ENCODE data around the gene DLG2.

The DLG2 gene

GRCh38 chr11:83709434-83709833 lies 1917.7 kb downstream of the DLG2 start:
- DNase-seq (ENCODE audit: insufficient read length, low spot score): no peak
- TF ChIP-seq PAX5 (IDR thresholded peaks at IDR 0.05; ENCODE audit: insufficient read depth, low read length, severe bottlenecking): no peak
- FAIRE-seq: no peak

- FAIRE-seq: no peak
- TF ChIP-seq SPI1 (IDR thresholded peaks at IDR 0.05; ENCODE audit: low read depth, low read length): no peak
- no peak for TF ChIP-seq PAX5 (IDR thresholded peaks at IDR 0.05; ENCODE audit: insufficient read depth, low read length, severe bottlenecking)
- TF ChIP-seq POLR2AphosphoS5 (IDR thresholded peaks at IDR 0.05; ENCODE audit: low read depth, low read length): no peak
- TF ChIP-seq POLR2A (IDR thresholded peaks at IDR 0.05; ENCODE audit: low read depth, low read length): no peak
- TF ChIP-seq POU2F2 (IDR thresholded peaks at IDR 0.05; ENCODE audit: low read depth, low read length): no peak
- TF ChIP-seq TAF1 (IDR thresholded peaks at IDR 0.05; ENCODE audit: low read depth, low read length): no peak
- DNase-seq (ENCODE audit: insufficient read length, low spot score): no peak
These were observed 1920.6 kb downstream of the DLG2 start for GRCh38 chr11:83706566-83706965.

- DNase-seq (ENCODE audit: insufficient read length, low spot score) (no peak), FAIRE-seq (no peak)
- TF ChIP-seq PAX5 (IDR thresholded peaks at IDR 0.05; ENCODE audit: insufficient read depth, low read length, severe bottlenecking) (no peak), POLR2A (IDR thresholded peaks at IDR 0.05; ENCODE audit: low read depth, low read length) (no peak)
These were observed 1924.3 kb downstream of the DLG2 start for GRCh38 chr11:83702796-83703195.

- TF ChIP-seq TAF1 (IDR thresholded peaks at IDR 0.05; ENCODE audit: low read depth, low read length) (no peak), POU2F2 (IDR thresholded peaks at IDR 0.05; ENCODE audit: low read depth, low read length) (no peak)
- DNase-seq (ENCODE audit: insufficient read length, low spot score) (no peak), FAIRE-seq (no peak)
These were observed 1929.6 kb downstream of the DLG2 start for GRCh38 chr11:83697518-83697917.

- TF ChIP-seq POLR2AphosphoS5 (IDR thresholded peaks at IDR 0.05; ENCODE audit: low read depth, low read length) (no peak), PAX5 (IDR thresholded peaks at IDR 0.05; ENCODE audit: insufficient read depth, low read length, severe bottlenecking) (no peak), POLR2A (IDR thresholded peaks at IDR 0.05; ENCODE audit: low read depth, low read length) (no peak), SPI1 (IDR thresholded peaks at IDR 0.05; ENCODE audit: low read depth, low read length) (no peak), POU2F2 (IDR thresholded peaks at IDR 0.05; ENCODE audit: low read depth, low read length) (no peak), TAF1 (IDR thresholded peaks at IDR 0.05; ENCODE audit: low read depth, low read length) (no peak)
- DNase-seq (ENCODE audit: insufficient read length, low spot score) (no peak), FAIRE-seq (no peak)
These were observed 1932.1 kb downstream of the DLG2 start for GRCh38 chr11:83695046-83695445.

GRCh38 chr11:83694191-83694910 lies 1932.8 kb downstream of the DLG2 start:
- no peak for FAIRE-seq
- TF ChIP-seq TAF1 (IDR thresholded peaks at IDR 0.05; ENCODE audit: low read depth, low read length) (no peak), PAX5 (IDR thresholded peaks at IDR 0.05; ENCODE audit: insufficient read depth, low read length, severe bottlenecking) (no peak), POLR2AphosphoS5 (IDR thresholded peaks at IDR 0.05; ENCODE audit: low read depth, low read length) (no peak), SPI1 (IDR thresholded peaks at IDR 0.05; ENCODE audit: low read depth, low read length) (no peak), POLR2A (IDR thresholded peaks at IDR 0.05; ENCODE audit: low read depth, low read length) (no peak), POU2F2 (IDR thresholded peaks at IDR 0.05; ENCODE audit: low read depth, low read length) (no peak)
- DNase-seq (ENCODE audit: insufficient read length, low spot score): no peak

GRCh38 chr11:83693306-83693992 lies 1933.7 kb downstream of the DLG2 start:
- no peak for TF ChIP-seq POLR2A (IDR thresholded peaks at IDR 0.05; ENCODE audit: low read depth, low read length)
- no peak for TF ChIP-seq PAX5 (IDR thresholded peaks at IDR 0.05; ENCODE audit: insufficient read depth, low read length, severe bottlenecking)
- TF ChIP-seq POLR2AphosphoS5 (IDR thresholded peaks at IDR 0.05; ENCODE audit: low read depth, low read length): no peak
- no peak for TF ChIP-seq POU2F2 (IDR thresholded peaks at IDR 0.05; ENCODE audit: low read depth, low read length)
- no peak for TF ChIP-seq SPI1 (IDR thresholded peaks at IDR 0.05; ENCODE audit: low read depth, low read length)
- no peak for TF ChIP-seq TAF1 (IDR thresholded peaks at IDR 0.05; ENCODE audit: low read depth, low read length)
- no peak for FAIRE-seq
- DNase-seq (ENCODE audit: insufficient read length, low spot score): no peak

GRCh38 chr11:83692675-83693074 lies 1934.5 kb downstream of the DLG2 start:
- no peak for TF ChIP-seq SPI1 (IDR thresholded peaks at IDR 0.05; ENCODE audit: low read depth, low read length)
- TF ChIP-seq POLR2A (IDR thresholded peaks at IDR 0.05; ENCODE audit: low read depth, low read length): no peak
- TF ChIP-seq POU2F2 (IDR thresholded peaks at IDR 0.05; ENCODE audit: low read depth, low read length): no peak
- TF ChIP-seq PAX5 (IDR thresholded peaks at IDR 0.05; ENCODE audit: insufficient read depth, low read length, severe bottlenecking): no peak
- no peak for TF ChIP-seq TAF1 (IDR thresholded peaks at IDR 0.05; ENCODE audit: low read depth, low read length)
- TF ChIP-seq POLR2AphosphoS5 (IDR thresholded peaks at IDR 0.05; ENCODE audit: low read depth, low read length): no peak
- FAIRE-seq (no peak), DNase-seq (ENCODE audit: insufficient read length, low spot score) (no peak)

- no peak for FAIRE-seq
- no peak for DNase-seq (ENCODE audit: insufficient read length, low spot score)
- TF ChIP-seq POLR2AphosphoS5 (IDR thresholded peaks at IDR 0.05; ENCODE audit: low read depth, low read length): no peak
- no peak for TF ChIP-seq POLR2A (IDR thresholded peaks at IDR 0.05; ENCODE audit: low read depth, low read length)
- TF ChIP-seq PAX5 (IDR thresholded peaks at IDR 0.05; ENCODE audit: insufficient read depth, low read length, severe bottlenecking): no peak
- no peak for TF ChIP-seq SPI1 (IDR thresholded peaks at IDR 0.05; ENCODE audit: low read depth, low read length)
- TF ChIP-seq POU2F2 (IDR thresholded peaks at IDR 0.05; ENCODE audit: low read depth, low read length): no peak
- no peak for TF ChIP-seq TAF1 (IDR thresholded peaks at IDR 0.05; ENCODE audit: low read depth, low read length)
These were observed 1935.6 kb downstream of the DLG2 start for GRCh38 chr11:83691451-83691950.

Measured in GM12891 (cell line).